Heart right ventricle (tissue), 16 donors: Measurements from ENCODE around the gene CFAP299. TPM values are rescaled to one million over a fixed set of nuclear protein-coding genes. Genes with fewer than 3 reads are reported as not detected.

Experiments
- ATAC-seq, 8 donors: fragments of 200-7000 bp; cut with Tn5 transposase; one replicate each; pipeline ENCODE4 v1.9.1; 2020; ENCODE audit warnings: mild to moderate bottlenecking in 8 of 8, moderate library complexity in 8 of 8, moderate number of reproducible peaks in 1 of 8
- DNase-seq, 2 donors: peaks; one replicate each; pipeline ENCODE4 v3.0.0-alpha.2; 2020
- H3K27ac ChIP-seq, 10 donors: fragments of 200-600 bp; sonication (generic) in 2 of 10; one replicate each; pipeline versions ENCODE4 v1.5.0 to v1.8.0; 2020 to 2022; ENCODE audit warnings: mild to moderate bottlenecking in 3 of 10
- H3K27me3 ChIP-seq, 7 donors: fragments of 200-600 bp; one replicate each; pipeline ENCODE4 v1.8.0; 2021 to 2022; ENCODE audit warnings: mild to moderate bottlenecking in 2 of 7
- H3K36me3 ChIP-seq, 9 donors: fragments of 200-600 bp; sonication (generic) in 1 of 9; one replicate each; pipeline versions ENCODE4 v1.5.0 to v1.8.0; 2020 to 2022; ENCODE audit warnings: mild to moderate bottlenecking in 2 of 9
- H3K4me1 ChIP-seq, 9 donors: fragments of 200-600 bp; sonication (generic) in 1 of 9; one replicate each; pipeline versions ENCODE4 v1.5.0 to v1.8.0; 2020 to 2022; ENCODE audit warnings: mild to moderate bottlenecking in 4 of 9
- H3K4me3 ChIP-seq, 10 donors: fragments of 200-600 bp; sonication (generic) in 2 of 10; one replicate each; pipeline versions ENCODE4 v1.5.0 to v1.8.0; 2020 to 2022; ENCODE audit warnings: mild to moderate bottlenecking in 7 of 10, moderate library complexity in 2 of 10
- H3K9me3 ChIP-seq, 11 donors: fragments of 200-600 bp in 10 of 11; sonication (generic) in 2 of 11; one replicate each; pipeline versions ENCODE4 v1.5.0 to v1.8.0; 2013 to 2022; ENCODE audit warnings: mild to moderate bottlenecking in 2 of 11, control low read depth in 1 of 11, moderate library complexity in 1 of 11
- CTCF ChIP-seq, 9 donors: fragments of 200-600 bp; sonication (generic) in 2 of 9; IDR thresholded peaks; one replicate each; pipeline versions ENCODE4 v1.5.0 to v1.8.0; 2021 to 2022; ENCODE audit warnings: antibody characterized with exemption in 9 of 9, mild to moderate bottlenecking in 5 of 9, moderate library complexity in 1 of 9
- WGBS, 2 donors: extraction: QIAGEN DNeasy Blood & Tissue Kit; methylation state at CpG; one replicate each; pipeline ENCODE4 v1.1.7; 2013; ENCODE audit warnings: inconsistent platforms in 1 of 2; 5-methylcytosine and 5-hydroxymethylcytosine counted together
- intact Hi-C, 10 donors: fragments of 100-400 bp; cut with DNase I; formaldehyde crosslinking; loops; one replicate each; pipeline versions ENCODE4 v1.11.1 to v1.14.2; 2022
- polyA plus RNA-seq, 2 donors: library from polyadenylated mRNA; stranded (reverse); fragments of 200-250 nt; gene quantifications; one replicate each; pipeline ENCODE4 v1.2.3, GENCODE V29; 2013
- total RNA-seq, 10 donors: library from RNA; stranded (reverse); fragmentation: NEBNext Ultra II Directional in 3 of 10; extraction: Animal tissue kit (Norgen Biotek cat#: 25700) in 3 of 10; gene quantifications; one replicate each; pipeline versions ENCODE4 v1.2.1 to v1.2.4, GENCODE V29; 2021 to 2023
- donor health status: Arrhythmogenic right ventricular cardiomyopathy.
- donor health status: ischemic (EF 13 %, LVEDD 7.1; RV severe dilation, severe dysfunction).
- donor health status: healthy with polysubstance abuse.
- donor health status: DM: no; HTN: yes; CAD: no.
- donor health status: DM: no; HTN: no; CAD: no.
- donor health status: ischemic (EF 25% LVEDD 6.9; RV normal size, moderate dysfunction).
- donor health status: ischemic (EF 25% LVEDD 5.7; RV mildly dilated, moderate dysfunction).
- donor health status: healthy.
- donor health status: DM: yes; HTN: yes; CAD: no.
- donor health status: Ischemic cardiomyopathy.
- donor health status: ischemic (EF 35%, LVEDD 5.7; RV mildly dilated, moderate dysfunction).
- donor health status: nonischemic (EF 11% LVEDD 7.7; RV severe dilation, severe dysfunction).
- donor health status: DM: yes; HTN: yes; CAD: no.
- donor health status: PGD.
- donor health status: ischemic (EF 29% LVEDD 5.4; RV normal size, mild dysfunction).
- donor health status: nonischemic (EF 23%, LVEDD 6.1; RV moderate dilation, normal function).

Gene CFAP299
- total and polyA plus RNA-seq, 12 donors: 0.93 TPM; not detected in 11

- Histone ChIP-seq H3K9me3 (peaks cover 0 to 16% (median 7%) of the 10 kb centered on the region in 11 donors), H3K36me3 (no peaks in the 10 kb centered on the region), H3K4me3 (no peak overlapping the region), H3K27ac (no peak overlapping the region), H3K4me1 (no peaks in the 10 kb centered on the region), H3K27me3 (no peaks in the 10 kb centered on the region)
- intact Hi-C loops: no loop called here
- DNase-seq: no peak
- peak in 2 of 9 donors; percentile 14 to 19 for TF ChIP-seq CTCF (IDR thresholded peaks at IDR 0.05)
- no peak for ATAC-seq
- 40% methylated on average over 1 of the region's 1 CpG for WGBS, 2 donors
Measured at GRCh38 chr4:80619070-80619674, 283.6 kb downstream of the CFAP299 start.

GRCh38 chr4:80631861-80632260, 296.3 kb downstream of the CFAP299 start:
- H3K36me3 ChIP-seq: no peaks in the 10 kb centered on the region
- 44 to 54% methylated on average over 1 of the region's 1 CpG for WGBS, 2 donors

GRCh38 chr4:80637190-80637589, 301.7 kb downstream of the CFAP299 start:
- Histone ChIP-seq H3K36me3 (no peaks in the 10 kb centered on the region), H3K9me3 (no peaks in the 10 kb centered on the region), H3K27ac (no peak overlapping the region), H3K4me3 (no peak overlapping the region), H3K27me3 (no peaks in the 10 kb centered on the region), H3K4me1 (no peaks in the 10 kb centered on the region)
- no peak for TF ChIP-seq CTCF (IDR thresholded peaks at IDR 0.05)
- intact Hi-C loops: no loop called here
- DNase-seq (no peak), ATAC-seq (no peak)
- WGBS, 2 donors: 71 to 74% methylated on average over 2 of the region's 2 CpGs

More at GRCh38 chr4:80631861-80632260, 296.3 kb downstream of the CFAP299 start:
- DNase-seq (no peak), ATAC-seq (no peak)
- no peaks in the 10 kb centered on the region for H3K27me3 ChIP-seq
- H3K4me3 ChIP-seq: no peak overlapping the region
- no peak for TF ChIP-seq CTCF (IDR thresholded peaks at IDR 0.05)
- intact Hi-C loops: no loop called here
- no peak overlapping the region for H3K27ac ChIP-seq
- peaks cover 0 to 27% (median 9%) of the 10 kb centered on the region in 11 donors for H3K9me3 ChIP-seq
- no peaks in the 10 kb centered on the region for H3K4me1 ChIP-seq

- intact Hi-C loops: no loop called here
- 58 to 69% methylated on average over 2 of the region's 2 CpGs for WGBS, 2 donors
- no peak for TF ChIP-seq CTCF (IDR thresholded peaks at IDR 0.05)
Measured at GRCh38 chr4:80646061-80646460, 310.5 kb downstream of the CFAP299 start.

More at GRCh38 chr4:80646061-80646460, 310.5 kb downstream of the CFAP299 start:
- Histone ChIP-seq H3K27ac (no peak overlapping the region), H3K4me1 (no peaks in the 10 kb centered on the region), H3K4me3 (no peak overlapping the region), H3K27me3 (no peaks in the 10 kb centered on the region), H3K36me3 (no peaks in the 10 kb centered on the region), H3K9me3 (no peaks in the 10 kb centered on the region)
- ATAC-seq (no peak), DNase-seq (no peak)
